ENCODE results near the gene SHH.
A peak's percentile ranks its signal among the peaks of the same experiment; 100 is the strongest.

Gene SHH

GRCh38 chr7:155790666-155791065, 21.6 kb downstream of the SHH start:
- no peak for DNase-seq

- no peak for DNase-seq
These were observed 23.1 kb downstream of the SHH start for GRCh38 chr7:155789001-155789725.

GRCh38 chr7:155788616-155789000, 23.7 kb downstream of the SHH start:
- no peak for DNase-seq

- peak; percentile 33 for DNase-seq
These were observed 25.0 kb downstream of the SHH start for GRCh38 chr7:155787171-155787851.

- DNase-seq = no peak
These were observed 25.8 kb downstream of the SHH start for GRCh38 chr7:155786491-155786890.

GRCh38 chr7:155785536-155785935, 26.7 kb downstream of the SHH start:
- no peak for DNase-seq

- no peak for DNase-seq
These were observed 29.8 kb downstream of the SHH start for GRCh38 chr7:155782466-155782865.

GRCh38 chr7:155781433-155781832, 30.8 kb downstream of the SHH start:
- DNase-seq = no peak

GRCh38 chr7:155780884-155781283, 31.4 kb downstream of the SHH start:
- no peak for DNase-seq

- no peak for DNase-seq
These were observed 33.9 kb downstream of the SHH start for GRCh38 chr7:155778349-155778748.

- DNase-seq = no peak
These were observed 35.7 kb downstream of the SHH start for GRCh38 chr7:155776606-155777005.

GRCh38 chr7:155775691-155776090, 36.6 kb downstream of the SHH start:
- DNase-seq = no peak

- DNase-seq = no peak
These were observed 37.3 kb downstream of the SHH start for GRCh38 chr7:155774947-155775346.

GRCh38 chr7:155773531-155773930, 38.7 kb downstream of the SHH start:
- no peak for DNase-seq

- DNase-seq = no peak
These were observed 42.0 kb downstream of the SHH start for GRCh38 chr7:155770241-155770640.

- no peak for DNase-seq
These were observed 42.6 kb downstream of the SHH start for GRCh38 chr7:155769701-155770100.

- DNase-seq = no peak
These were observed 45.0 kb downstream of the SHH start for GRCh38 chr7:155766966-155767916.

- no peak for DNase-seq
These were observed 45.9 kb downstream of the SHH start for GRCh38 chr7:155766386-155766785.

- no peak for DNase-seq
These were observed 46.8 kb downstream of the SHH start for GRCh38 chr7:155765458-155765857.

GRCh38 chr7:155764438-155764793, 47.8 kb downstream of the SHH start:
- DNase-seq = no peak

- peak; percentile 72 for DNase-seq
These were observed 48.4 kb downstream of the SHH start for GRCh38 chr7:155763691-155764437.

GRCh38 chr7:155763122-155763521, 49.1 kb downstream of the SHH start:
- no peak for DNase-seq

GRCh38 chr7:155762655-155763054, 49.6 kb downstream of the SHH start:
- DNase-seq = no peak
